Chondrocyte (in vitro differentiated cells): Measurements from ENCODE around the gene DNAI1. TPM values are rescaled to one million over a fixed set of nuclear protein-coding genes. Genes with fewer than 3 reads are reported as not detected.

Source experiments
- DNase-seq: peaks from one replicate; pipeline ENCODE4 v3.0.0; 2021; ENCODE audit warnings: mixed read lengths, low spot score
- H3K27ac Mint-ChIP-seq: one replicate; pipeline ENCODE4 v1.8.0; 2021; ENCODE audit warnings: mild to moderate bottlenecking, moderate library complexity, mixed read lengths; ENCODE audit not compliant: unreplicated experiment
- H3K27me3 Mint-ChIP-seq: 2 replicates; pipeline ENCODE4 v1.8.0; 2021; ENCODE audit warnings: low read depth, mixed read lengths
- H3K36me3 Mint-ChIP-seq: 2 replicates; pipeline ENCODE4 v1.8.0; 2021; ENCODE audit warnings: low read depth, mixed read lengths
- H3K4me1 Mint-ChIP-seq: 2 replicates; pipeline ENCODE4 v1.8.0; 2021; ENCODE audit warnings: low read depth, mild to moderate bottlenecking, mixed read lengths
- H3K4me3 Mint-ChIP-seq: one replicate; pipeline ENCODE4 v1.8.0; 2021; ENCODE audit warnings: mild to moderate bottlenecking, moderate library complexity, mixed read lengths; ENCODE audit not compliant: unreplicated experiment
- H3K9me3 Mint-ChIP-seq: 2 replicates; pipeline ENCODE4 v1.8.0; 2021; ENCODE audit warnings: low read depth, mixed read lengths
- total RNA-seq: library from RNA; stranded (reverse); gene quantifications from 3 replicates; pipeline ENCODE4 v1.2.1, GENCODE V29; 2021
- TF ChIP-seq, protein P1 (sequence below): fragments of 200-600 bp; sonication (generic); IDR thresholded peaks from 2 replicates; pipeline ENCODE4 v1.5.0; 2021; ENCODE audit warnings: antibody characterized with exemption, mild to moderate bottlenecking, moderate library complexity

DNAI1 gene
- total RNA-seq, 1 donor from 2014 or later = 0.25 TPM

- Mint-ChIP-seq H3K9me3 (no peaks in the 10 kb centered on the region), H3K4me3 (no peak overlapping the region), H3K36me3 (no peaks in the 10 kb centered on the region), H3K4me1 (peaks cover 9% of the 10 kb centered on the region), H3K27ac (no peak overlapping the region), H3K27me3 (peaks cover 23% of the 10 kb centered on the region)
- peak; percentile 81 for DNase-seq
- TF ChIP-seq, protein P1, sequence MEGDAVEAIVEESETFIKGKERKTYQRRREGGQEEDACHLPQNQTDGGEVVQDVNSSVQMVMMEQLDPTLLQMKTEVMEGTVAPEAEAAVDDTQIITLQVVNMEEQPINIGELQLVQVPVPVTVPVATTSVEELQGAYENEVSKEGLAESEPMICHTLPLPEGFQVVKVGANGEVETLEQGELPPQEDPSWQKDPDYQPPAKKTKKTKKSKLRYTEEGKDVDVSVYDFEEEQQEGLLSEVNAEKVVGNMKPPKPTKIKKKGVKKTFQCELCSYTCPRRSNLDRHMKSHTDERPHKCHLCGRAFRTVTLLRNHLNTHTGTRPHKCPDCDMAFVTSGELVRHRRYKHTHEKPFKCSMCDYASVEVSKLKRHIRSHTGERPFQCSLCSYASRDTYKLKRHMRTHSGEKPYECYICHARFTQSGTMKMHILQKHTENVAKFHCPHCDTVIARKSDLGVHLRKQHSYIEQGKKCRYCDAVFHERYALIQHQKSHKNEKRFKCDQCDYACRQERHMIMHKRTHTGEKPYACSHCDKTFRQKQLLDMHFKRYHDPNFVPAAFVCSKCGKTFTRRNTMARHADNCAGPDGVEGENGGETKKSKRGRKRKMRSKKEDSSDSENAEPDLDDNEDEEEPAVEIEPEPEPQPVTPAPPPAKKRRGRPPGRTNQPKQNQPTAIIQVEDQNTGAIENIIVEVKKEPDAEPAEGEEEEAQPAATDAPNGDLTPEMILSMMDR = no peak
Observed at GRCh38 chr9:34550016-34550680, 91.5 kb downstream of the DNAI1 start.

- Mint-ChIP-seq H3K4me3 (no peak overlapping the region), H3K9me3 (no peaks in the 10 kb centered on the region), H3K27ac (no peak overlapping the region), H3K4me1 (peaks cover 9% of the 10 kb centered on the region), H3K27me3 (peaks cover 17% of the 10 kb centered on the region), H3K36me3 (no peaks in the 10 kb centered on the region)
- DNase-seq = peak; percentile 73
- TF ChIP-seq, protein P1 = no peak
Observed at GRCh38 chr9:34550681-34551270, 92.2 kb downstream of the DNAI1 start.

DNA sequence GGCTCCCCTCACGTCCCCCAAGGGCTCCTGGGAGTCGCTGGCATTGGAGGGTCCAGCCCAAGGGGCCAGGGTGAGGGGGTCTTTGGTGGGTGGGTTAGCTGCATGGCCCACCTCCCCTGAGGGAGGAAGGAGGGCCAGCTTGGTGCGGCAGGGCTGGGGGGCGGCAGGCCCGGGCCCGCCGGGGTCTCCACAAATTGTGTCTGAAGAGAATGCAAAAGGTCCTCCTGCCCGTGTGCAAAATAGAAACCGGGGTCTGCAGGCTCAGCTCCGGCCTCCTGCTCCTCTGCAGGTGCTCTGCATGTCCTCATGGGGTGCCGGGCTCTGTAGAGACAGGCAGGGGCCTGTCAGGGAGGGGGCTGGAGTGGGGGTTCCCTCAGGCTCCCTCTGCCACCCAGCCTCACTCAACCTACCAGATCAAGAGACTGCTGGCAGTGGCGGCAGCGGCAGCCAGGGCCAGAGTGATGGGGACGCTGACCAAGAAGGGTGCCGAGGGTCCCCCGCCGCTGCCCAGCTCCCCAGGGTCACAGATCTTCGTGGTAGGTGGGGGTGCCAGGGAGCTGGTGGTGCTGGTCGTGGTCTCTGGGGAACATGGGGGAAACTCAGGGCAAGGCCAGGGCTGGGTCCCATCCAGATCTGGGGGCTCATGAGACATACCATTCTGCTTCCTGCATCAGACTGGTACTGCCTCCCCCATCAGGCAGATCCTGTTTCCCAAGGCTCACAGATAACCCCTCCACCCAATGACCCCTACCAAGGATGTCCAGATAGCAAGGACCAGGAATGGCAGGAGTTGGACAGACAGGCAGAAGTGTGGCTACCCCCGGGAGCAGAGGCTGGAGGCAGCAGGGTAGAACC lies 93.4 kb downstream of the DNAI1 start:
- Mint-ChIP-seq H3K27ac (no peak overlapping the region), H3K36me3 (no peaks in the 10 kb centered on the region), H3K9me3 (no peaks in the 10 kb centered on the region), H3K27me3 (peaks cover 17% of the 10 kb centered on the region), H3K4me1 (peaks cover 7% of the 10 kb centered on the region), H3K4me3 (no peak overlapping the region)
- TF ChIP-seq, protein P1 = no peak
- DNase-seq = peak; percentile 81

DNA sequence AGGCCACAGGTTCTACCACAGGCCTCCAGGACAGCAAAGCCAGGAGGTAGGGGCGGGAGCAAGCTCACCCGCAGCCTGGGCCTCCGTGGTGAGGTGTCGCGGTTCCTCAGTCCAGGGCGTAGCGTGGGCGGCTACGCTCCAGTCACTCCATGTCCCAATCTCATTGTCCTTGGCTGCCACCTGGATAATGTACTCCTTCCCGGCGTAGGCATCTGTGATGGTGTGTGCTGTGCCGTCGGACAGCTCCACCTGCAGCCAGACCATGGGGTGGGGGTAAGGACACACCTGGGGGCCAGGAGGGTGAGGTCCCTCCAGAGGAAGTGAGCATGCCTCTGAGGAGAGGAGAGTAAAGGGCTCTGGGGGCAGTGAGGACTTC lies 94.0 kb downstream of the DNAI1 start:
- peak; percentile 78 for DNase-seq
- Mint-ChIP-seq H3K9me3 (no peaks in the 10 kb centered on the region), H3K4me1 (peaks cover 7% of the 10 kb centered on the region), H3K36me3 (no peaks in the 10 kb centered on the region), H3K4me3 (no peak overlapping the region), H3K27ac (no peak overlapping the region), H3K27me3 (peaks cover 13% of the 10 kb centered on the region)
- TF ChIP-seq, protein P1 = no peak

- Mint-ChIP-seq H3K4me1 (peaks cover 7% of the 10 kb centered on the region), H3K4me3 (no peak overlapping the region), H3K9me3 (no peaks in the 10 kb centered on the region), H3K27ac (no peak overlapping the region), H3K36me3 (no peaks in the 10 kb centered on the region), H3K27me3 (peaks cover 10% of the 10 kb centered on the region)
- DNase-seq = peak; percentile 55
- TF ChIP-seq, protein P1 = no peak
Observed at GRCh38 chr9:34552986-34553385, 94.4 kb downstream of the DNAI1 start.
